ENCODE data around the gene DCDC2C.

Gene DCDC2C

GRCh38 chr2:3743951-3744555 is 40.7 kb downstream of the DCDC2C start:
- no peak for DNase-seq (ENCODE audit: low read depth)

DNA sequence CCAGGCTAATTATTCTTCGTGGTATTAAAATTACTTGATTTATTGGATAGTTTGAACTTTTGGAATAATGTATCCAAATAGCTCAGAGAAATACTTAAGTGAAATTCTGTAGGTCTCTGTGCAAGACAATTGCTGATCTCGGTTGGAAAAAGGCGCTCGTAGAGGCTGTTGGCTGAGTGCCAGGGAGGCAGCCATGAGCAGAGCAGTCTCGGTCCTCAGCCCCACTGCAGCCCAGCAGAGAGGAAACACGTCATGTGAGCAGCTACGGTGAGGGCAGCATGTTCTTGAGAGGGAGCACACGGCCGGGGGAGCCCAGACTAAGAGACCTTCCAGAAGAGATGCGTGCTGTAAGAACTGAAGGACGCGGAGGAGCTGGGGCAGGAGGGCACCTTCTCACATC is 42.5 kb downstream of the DCDC2C start:
- DNase-seq (ENCODE audit: low read depth), result no peak

DNA sequence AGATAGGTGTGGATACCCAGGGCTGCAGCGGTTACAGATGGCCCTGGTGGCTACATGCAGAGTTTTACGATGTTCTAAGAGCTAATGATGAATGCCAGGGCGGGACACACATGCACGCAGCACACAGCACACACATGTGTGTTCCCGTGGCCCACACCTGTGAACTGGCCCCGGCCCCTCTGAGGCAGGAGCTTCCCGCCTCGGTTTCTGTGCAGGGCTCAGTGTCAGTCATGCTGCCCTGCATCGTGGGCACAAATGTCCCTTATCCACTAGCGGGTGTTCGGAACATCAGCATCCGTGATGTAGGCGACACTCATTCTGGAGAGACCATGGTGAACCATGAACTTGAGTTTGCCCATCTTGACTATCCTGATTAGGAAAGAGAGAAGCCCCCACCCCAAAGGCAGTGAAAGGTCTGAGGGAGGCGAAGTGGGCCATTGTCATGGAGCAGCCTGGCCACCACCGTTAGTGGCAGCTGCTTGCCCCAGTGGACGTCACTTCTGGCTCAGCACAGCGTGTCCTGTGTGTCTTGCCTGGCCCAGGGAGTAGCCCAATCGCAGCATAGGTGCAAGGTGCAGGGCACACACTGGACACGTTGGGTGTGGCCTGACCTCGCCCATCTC is 43.8 kb downstream of the DCDC2C start:
- no peak for DNase-seq (ENCODE audit: low read depth)

DNA sequence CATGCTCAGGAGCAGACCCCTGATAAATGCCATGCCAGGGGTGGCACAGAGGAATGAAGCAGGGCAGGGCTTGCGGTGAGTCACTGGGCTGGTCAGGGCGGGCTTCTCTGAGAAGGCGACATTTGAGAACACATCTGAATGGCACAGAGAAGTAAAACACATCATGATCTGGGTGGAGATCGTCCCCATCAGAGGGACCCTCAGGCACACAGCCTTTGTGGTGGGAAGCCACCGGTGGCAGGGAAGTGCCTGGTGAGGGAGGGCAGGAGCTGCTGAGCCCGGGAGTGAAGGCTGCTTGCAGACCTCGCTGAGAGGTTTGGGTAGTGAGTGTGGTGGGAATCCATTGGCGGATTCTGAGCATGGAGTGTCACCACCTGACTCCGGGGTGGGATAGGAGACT is 44.5 kb downstream of the DCDC2C start:
- no peak for DNase-seq (ENCODE audit: low read depth)

DNA sequence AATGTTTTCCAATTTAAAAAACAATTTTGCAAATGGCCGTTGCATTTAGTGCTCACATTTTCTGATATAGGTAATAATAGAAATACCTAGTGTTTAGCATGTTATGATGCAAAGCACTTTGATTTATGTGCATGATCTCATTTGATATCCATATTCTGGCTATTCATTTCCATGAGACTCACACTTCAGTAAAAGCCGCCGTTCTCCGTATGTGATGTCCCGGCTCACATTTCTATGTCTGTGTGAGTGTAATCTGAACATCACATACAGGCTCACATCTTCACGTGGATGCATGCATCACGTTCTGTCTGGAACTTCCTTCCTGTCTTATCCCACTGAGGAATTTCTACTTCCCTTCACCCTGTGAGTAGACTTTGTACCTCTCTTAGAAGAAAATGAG is 45.8 kb downstream of the DCDC2C start:
- no peak for DNase-seq (ENCODE audit: low read depth)

GRCh38 chr2:3751251-3751650 is 47.9 kb downstream of the DCDC2C start:
- DNase-seq (ENCODE audit: low read depth), result no peak

DNA sequence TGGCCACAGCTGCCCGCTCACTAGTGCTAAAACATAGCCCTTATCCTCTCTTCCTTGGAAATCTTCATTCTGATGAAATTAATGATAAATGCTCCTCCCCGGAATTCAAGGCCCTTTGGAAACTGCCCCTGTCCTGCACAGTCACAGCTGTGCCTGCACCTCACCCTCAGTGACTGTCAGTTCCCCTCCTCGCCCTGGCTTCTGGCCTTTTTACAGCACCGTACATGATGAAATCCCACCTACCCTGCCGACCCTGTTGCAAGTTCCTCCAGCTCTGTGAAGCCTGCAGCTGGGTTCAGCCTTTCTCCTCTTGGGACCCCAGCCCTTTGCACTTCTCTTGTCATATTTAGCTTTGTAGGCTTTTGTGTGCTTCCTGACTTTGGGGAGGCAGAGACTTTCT is 48.4 kb downstream of the DCDC2C start:
- no peak for DNase-seq (ENCODE audit: low read depth)

DNA sequence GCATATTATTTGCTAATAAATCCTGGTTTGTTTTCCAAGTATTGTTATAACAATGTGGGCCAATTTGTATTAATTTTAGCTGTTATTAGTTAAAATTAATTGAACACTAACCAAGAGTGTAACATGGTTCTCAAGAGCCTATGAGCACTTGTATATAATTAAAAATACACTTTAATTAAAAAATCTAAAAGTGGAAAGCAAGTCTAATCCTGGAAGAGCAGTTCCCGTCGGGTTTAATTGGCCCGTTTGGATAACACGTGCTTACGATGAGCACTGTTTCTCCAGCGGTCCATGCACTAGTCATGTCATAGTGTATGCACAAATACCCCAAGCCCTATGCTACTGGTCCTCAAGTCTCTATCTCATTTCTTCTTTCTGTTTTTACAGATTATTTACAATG is 49.0 kb downstream of the DCDC2C start:
- no peak for DNase-seq (ENCODE audit: low read depth)

- DNase-seq (ENCODE audit: low read depth), result no peak
Measured at GRCh38 chr2:3753561-3753960, 50.2 kb downstream of the DCDC2C start.

DNA sequence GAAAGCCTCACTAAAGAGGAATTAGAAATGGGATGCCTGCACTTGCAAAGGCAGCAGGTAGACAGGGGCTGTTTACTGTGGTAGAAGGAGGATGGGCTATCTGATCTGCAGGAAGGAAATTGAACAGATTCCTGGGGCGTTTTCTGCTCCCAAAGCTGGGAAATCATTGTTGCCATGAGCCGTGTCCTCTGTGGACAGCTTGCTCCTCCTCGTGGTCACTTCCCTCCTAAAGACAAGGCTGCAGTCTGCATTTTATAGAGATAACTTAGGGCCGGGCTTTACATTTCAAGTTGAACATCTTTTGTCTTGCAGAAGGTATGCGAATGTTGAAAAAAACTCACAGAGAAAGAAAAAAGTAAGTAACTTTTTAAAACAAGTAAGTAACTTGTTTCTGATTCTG is 50.9 kb downstream of the DCDC2C start:
- DNase-seq (ENCODE audit: low read depth), result no peak

- DNase-seq (ENCODE audit: low read depth), result no peak
Measured at GRCh38 chr2:3754795-3755194, 51.4 kb downstream of the DCDC2C start.

DNA sequence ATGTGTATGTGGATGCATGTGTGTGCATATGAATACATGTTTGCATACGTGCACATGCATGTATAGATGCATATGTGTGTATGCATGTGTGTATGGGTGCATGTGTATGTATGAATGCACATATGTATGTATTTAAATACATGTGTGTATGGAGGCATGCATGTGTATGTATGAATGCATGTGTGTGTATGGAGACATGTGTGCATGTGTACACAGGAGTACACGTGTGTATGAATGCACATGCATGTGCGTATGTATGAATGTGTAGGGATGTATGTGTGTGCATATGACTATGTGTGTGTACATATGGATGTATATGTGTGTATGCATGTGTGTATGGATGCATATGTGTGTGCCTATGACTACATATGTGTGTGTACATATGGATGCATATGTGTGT is 51.9 kb downstream of the DCDC2C start:
- DNase-seq (ENCODE audit: low read depth), result no peak

- DNase-seq (ENCODE audit: low read depth), result no peak
Measured at GRCh38 chr2:3756306-3756705, 52.9 kb downstream of the DCDC2C start.

GRCh38 chr2:3758906-3759305 is 55.5 kb downstream of the DCDC2C start:
- no peak for DNase-seq (ENCODE audit: low read depth)

GRCh38 chr2:3759331-3759730 is 56.0 kb downstream of the DCDC2C start:
- no peak for DNase-seq (ENCODE audit: low read depth)

DNA sequence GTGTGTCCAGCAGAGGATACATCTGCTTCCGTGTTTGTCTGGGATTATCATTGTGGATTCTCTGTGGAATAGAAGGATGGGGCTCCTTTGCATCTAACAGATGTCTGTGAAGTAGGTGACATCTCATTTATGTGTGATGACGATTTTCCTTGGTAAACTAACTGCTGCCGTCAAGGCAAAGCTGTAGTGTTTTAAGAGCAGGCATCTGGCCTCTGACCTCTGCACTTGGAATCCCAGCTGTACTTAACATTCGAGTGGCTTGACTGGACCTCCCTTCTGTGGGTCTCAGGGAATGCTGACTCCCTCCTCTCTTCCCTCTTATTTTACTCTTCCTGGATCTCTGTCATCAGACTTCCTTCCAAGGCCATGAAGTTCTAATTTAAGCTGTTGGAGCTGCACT is 56.4 kb downstream of the DCDC2C start:
- no peak for DNase-seq (ENCODE audit: low read depth)

- no peak for DNase-seq (ENCODE audit: low read depth)
Measured at GRCh38 chr2:3761272-3761671, 57.9 kb downstream of the DCDC2C start.

DNA sequence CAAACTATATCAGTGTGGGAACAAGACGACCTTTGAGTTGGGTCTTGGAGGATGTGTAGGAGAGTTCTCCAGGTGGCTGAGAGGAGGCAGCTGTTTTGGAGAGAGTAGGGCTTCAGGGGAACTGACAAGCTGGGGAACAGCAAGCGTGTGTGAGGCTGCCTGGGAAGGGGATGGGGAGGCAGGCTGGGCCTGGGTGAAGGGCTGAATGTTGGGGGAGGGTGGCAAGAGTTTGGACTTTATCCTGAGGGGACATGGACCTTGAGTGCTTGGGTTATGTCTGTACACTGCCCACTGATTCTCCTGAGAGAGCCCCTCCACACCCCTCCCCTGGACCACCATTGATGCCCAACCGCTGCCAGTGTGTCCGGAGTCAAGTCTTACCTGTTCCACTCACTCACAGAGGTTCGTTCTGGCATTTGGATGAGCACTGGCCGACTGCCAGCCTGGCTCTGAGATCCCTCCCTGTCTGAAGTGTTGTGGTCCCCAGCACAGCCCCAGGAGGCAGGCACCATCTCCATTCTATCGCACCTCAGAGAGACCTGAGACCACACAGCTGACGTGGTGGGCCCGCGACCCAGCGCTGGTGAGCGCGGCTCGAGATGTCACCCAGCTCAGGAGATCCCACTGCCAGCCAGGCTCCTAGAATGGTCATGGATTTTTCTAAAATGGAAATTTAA is 59.5 kb downstream of the DCDC2C start:
- no peak for DNase-seq (ENCODE audit: low read depth)

GRCh38 chr2:3766824-3767223 is 63.4 kb downstream of the DCDC2C start:
- no peak for DNase-seq (ENCODE audit: low read depth)

DNA sequence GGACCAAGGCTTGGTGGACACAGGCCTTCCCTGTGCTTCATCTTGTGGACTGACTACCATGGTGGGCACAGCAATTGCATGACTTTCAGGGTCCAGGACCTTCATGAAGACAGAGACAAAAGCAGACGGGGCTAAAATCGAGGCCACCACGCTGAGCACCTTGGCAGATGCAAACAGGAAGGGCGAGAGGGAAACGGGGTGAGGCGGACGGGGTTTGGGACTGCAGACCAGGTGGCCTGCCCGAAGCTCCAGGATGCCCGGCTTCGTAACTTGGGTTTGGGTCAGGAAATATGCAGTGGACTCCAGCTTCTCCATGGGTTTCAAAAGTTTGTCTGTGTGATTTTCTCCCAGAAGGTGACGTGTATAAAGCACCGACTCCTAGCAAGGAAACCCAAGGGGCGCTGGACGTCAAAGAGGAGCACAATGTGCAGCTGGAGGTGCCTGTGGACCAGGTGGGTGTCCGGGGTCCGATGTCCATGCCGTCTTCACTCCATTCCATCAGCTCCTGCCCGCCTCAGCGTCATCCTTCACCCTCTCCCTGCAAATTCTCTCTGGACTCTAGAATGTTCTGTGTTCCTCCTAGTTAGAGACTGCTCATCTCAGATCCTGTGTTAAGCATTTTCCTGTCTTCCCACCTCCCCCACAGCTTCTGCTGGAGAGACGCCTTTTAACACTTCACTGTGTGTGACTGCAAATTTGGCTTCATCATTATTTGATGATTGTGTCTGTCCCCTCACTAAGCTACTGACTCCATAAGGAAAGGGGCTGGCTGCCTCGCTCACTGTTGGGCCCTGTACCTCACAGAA is 65.8 kb downstream of the DCDC2C start:
- no peak for DNase-seq (ENCODE audit: low read depth)

DNA sequence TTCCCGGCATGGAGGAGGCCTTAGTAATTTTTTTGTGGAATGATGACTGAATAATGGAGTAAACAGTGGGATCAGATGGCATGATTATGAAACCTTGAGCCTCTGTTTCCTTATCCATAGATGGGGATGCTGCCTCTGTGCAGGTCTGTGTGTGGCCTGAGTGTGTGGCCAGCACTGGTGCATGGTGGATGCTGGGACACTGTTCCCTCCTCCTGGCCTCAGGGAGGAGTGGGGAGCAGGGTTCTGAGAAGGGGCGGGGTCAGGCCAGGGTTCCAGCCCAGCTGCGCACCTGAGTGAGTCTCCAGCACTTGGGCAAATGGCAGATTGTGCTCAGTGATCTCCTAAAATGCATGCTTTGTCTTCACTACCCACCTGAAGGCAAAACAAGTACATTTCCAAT is 66.4 kb downstream of the DCDC2C start:
- DNase-seq (ENCODE audit: low read depth), result no peak

- DNase-seq (ENCODE audit: low read depth), result no peak
Measured at GRCh38 chr2:3770724-3771415, 67.5 kb downstream of the DCDC2C start.

Measured in stimulated activated CD8-positive, alpha-beta memory T cell treated with anti-CD3 and anti-CD28 coated beads, Interleukin-12 subunit alpha, Interleukin-12 subunit beta, amount 100 ng/mL, for 1 hour (primary cell).